DND-41 (cell line): ENCODE results near the gene PNKD.

Source experiments
- ATAC-seq: fragments of 200-7000 bp; cut with Tn5 transposase; 3 replicates; pipeline ENCODE4 v1.9.1; 2021; ENCODE audit warnings: low read depth; ENCODE audit not compliant: insufficient read depth
- DNase-seq: peaks from one replicate; pipeline ENCODE4 v3.0.0-alpha.2; 2020
- H2AFZ ChIP-seq: 2 replicates; pipeline ENCODE4 v1.6.0; 2012; ENCODE audit warnings: low read depth, low read length
- H3K27ac ChIP-seq: 2 replicates; pipeline ENCODE4 v1.5.1; 2012; ENCODE audit warnings: low read length, inconsistent platforms
- H3K27me3 ChIP-seq: fragments of 200-600 bp; sonication (generic); 2 replicates; pipeline ENCODE4 v1.6.0; 2012; ENCODE audit warnings: low read length, mild to moderate bottlenecking, inconsistent platforms; ENCODE audit not compliant: insufficient read depth, poor library complexity
- H3K36me3 ChIP-seq: 2 replicates; pipeline ENCODE4 v1.5.1; 2012; ENCODE audit warnings: low read length, inconsistent platforms; ENCODE audit not compliant: insufficient read depth
- H3K4me1 ChIP-seq: 2 replicates; pipeline ENCODE4 v1.5.1; 2012; ENCODE audit warnings: mild to moderate bottlenecking, low read length; ENCODE audit not compliant: insufficient read depth
- H3K4me2 ChIP-seq: 2 replicates; pipeline ENCODE4 v1.6.0; 2012; ENCODE audit warnings: mild to moderate bottlenecking, moderate library complexity, low read length, inconsistent platforms; ENCODE audit not compliant: insufficient read depth
- H3K4me3 ChIP-seq, 2 experiments: fragments of 200-600 bp in 1 of 2; shearing (Covaris generic) in 1 of 2; 2 replicates each; pipeline ENCODE4 v1.5.1; 2012 to 2016; ENCODE audit warnings: inconsistent platforms in 2 of 2, low read length in 2 of 2, mild to moderate bottlenecking in 2 of 2, low read depth in 1 of 2, moderate library complexity in 1 of 2
- H3K79me2 ChIP-seq: 2 replicates; pipeline ENCODE4 v1.6.0; 2012; ENCODE audit warnings: low read length, inconsistent platforms; ENCODE audit not compliant: insufficient read depth
- H3K9ac ChIP-seq: 2 replicates; pipeline ENCODE4 v1.6.0; 2012; ENCODE audit warnings: low read depth, mild to moderate bottlenecking, inconsistent platforms, low read length, moderate library complexity
- H3K9me3 ChIP-seq: 2 replicates; pipeline ENCODE4 v1.5.1; 2012; ENCODE audit warnings: low read length, moderate library complexity, mild to moderate bottlenecking, inconsistent platforms; ENCODE audit not compliant: insufficient read depth, severe bottlenecking
- H4K20me1 ChIP-seq: 2 replicates; pipeline ENCODE4 v1.6.0; 2012; ENCODE audit warnings: low read length; ENCODE audit not compliant: insufficient read depth
- EZH2 ChIP-seq: IDR thresholded peaks from 3 replicates; pipeline ENCODE4 v1.6.1; 2012; ENCODE audit warnings: borderline replicate concordance, low read depth, mild to moderate bottlenecking, moderate library complexity, low read length, inconsistent platforms; ENCODE audit not compliant: severe bottlenecking
- TF ChIP-seq, protein P1 (sequence below): IDR thresholded peaks from 2 replicates; pipeline ENCODE4 v1.5.1; 2012; ENCODE audit warnings: borderline replicate concordance, low read length, moderate library complexity, mild to moderate bottlenecking; ENCODE audit not compliant: poor library complexity, severe bottlenecking; ENCODE audit errors: extremely low read depth

Gene PNKD

GRCh38 chr2:218260166-218260565 is 10.2 kb upstream of the PNKD start:
- no peak overlapping the region for H3K4me2 ChIP-seq
- H2AFZ ChIP-seq = no peak overlapping the region
- no peak overlapping the region for H3K4me3 ChIP-seq
- H3K4me1 ChIP-seq = peaks cover 7% of the 10 kb centered on the region; the same call in 1 of the 2 replicates
- H4K20me1 ChIP-seq = peaks cover 11% of the 10 kb centered on the region; the same call in 1 of the 2 replicates
- peaks cover 34% of the 10 kb centered on the region for H3K36me3 ChIP-seq
- no peak overlapping the region for H3K9ac ChIP-seq
- ATAC-seq = no peak
- 0 out of 2 replicates have a peak, but pooled peaks cover 2% of the 10 kb centered on the region for H3K79me2 ChIP-seq
- no peaks in the 10 kb centered on the region for H3K27me3 ChIP-seq
- no peak for DNase-seq
- TF ChIP-seq, protein P1, sequence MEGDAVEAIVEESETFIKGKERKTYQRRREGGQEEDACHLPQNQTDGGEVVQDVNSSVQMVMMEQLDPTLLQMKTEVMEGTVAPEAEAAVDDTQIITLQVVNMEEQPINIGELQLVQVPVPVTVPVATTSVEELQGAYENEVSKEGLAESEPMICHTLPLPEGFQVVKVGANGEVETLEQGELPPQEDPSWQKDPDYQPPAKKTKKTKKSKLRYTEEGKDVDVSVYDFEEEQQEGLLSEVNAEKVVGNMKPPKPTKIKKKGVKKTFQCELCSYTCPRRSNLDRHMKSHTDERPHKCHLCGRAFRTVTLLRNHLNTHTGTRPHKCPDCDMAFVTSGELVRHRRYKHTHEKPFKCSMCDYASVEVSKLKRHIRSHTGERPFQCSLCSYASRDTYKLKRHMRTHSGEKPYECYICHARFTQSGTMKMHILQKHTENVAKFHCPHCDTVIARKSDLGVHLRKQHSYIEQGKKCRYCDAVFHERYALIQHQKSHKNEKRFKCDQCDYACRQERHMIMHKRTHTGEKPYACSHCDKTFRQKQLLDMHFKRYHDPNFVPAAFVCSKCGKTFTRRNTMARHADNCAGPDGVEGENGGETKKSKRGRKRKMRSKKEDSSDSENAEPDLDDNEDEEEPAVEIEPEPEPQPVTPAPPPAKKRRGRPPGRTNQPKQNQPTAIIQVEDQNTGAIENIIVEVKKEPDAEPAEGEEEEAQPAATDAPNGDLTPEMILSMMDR = no peak
- no peak for TF ChIP-seq EZH2
- H3K9me3 ChIP-seq = no peaks in the 10 kb centered on the region
- H3K27ac ChIP-seq = no peak overlapping the region

DNA sequence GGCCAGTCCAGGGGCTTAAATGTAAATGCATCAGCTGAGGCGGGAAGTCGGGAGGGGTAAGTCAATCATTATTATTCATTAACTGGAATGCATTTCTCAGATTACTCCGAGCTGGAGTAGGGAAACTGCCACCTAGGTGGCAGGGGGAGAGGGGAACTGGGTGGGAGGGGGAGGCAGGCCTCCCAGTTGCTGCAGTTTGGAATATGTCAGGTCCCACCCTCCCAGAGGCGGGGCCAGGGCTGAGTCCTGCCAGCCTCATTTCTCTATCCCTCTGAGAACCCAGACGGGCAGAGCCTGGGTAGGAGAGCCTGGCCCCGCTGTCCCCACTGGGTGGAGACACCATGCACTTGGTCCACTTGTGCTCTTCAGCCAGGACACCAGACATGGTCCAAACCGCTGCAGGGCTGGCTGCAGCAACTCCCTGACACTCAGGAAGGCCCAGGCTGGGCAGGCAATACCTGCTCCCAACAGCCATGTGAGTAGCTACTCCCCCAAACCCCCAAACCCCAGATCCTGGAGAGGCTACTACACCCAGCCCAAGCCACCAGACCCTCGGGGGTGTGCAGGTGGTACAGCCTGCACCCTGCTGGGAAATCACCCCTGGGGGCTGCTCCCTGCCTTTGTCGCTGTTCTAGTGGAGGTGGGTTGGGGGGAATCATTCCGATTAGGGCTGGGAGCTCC is 9.4 kb upstream of the PNKD start, which contains the start of gene GPBAR1:
TSS of gene GPBAR1 (plus strand) at position 274 of the 681 bp plus-strand sequence. CDS start 1,710 bp downstream, outside the sequence.
- no peak for TF ChIP-seq EZH2
- TF ChIP-seq, protein P1 = no peak
- DNase-seq = no peak
- Histone ChIP-seq H3K4me3 (no peak within 1 kb of the TSS), H2AFZ (no peak within 1 kb of the TSS), H3K79me2 (0 out of 2 replicates have a peak, but pooled peaks cover 2% of the 10 kb centered on the region), H4K20me1 (peaks cover 18% of the 10 kb centered on the region), H3K4me1 (peaks cover 7% of the 10 kb centered on the region; the same call in 1 of the 2 replicates), H3K4me2 (no peak within 1 kb of the TSS), H3K9me3 (no peaks in the 10 kb centered on the region), H3K27me3 (no peaks in the 10 kb centered on the region), H3K27ac (no peak within 1 kb of the TSS), H3K36me3 (peaks cover 34% of the 10 kb centered on the region), H3K9ac (no peak within 1 kb of the TSS)
- no peak for ATAC-seq

DNA sequence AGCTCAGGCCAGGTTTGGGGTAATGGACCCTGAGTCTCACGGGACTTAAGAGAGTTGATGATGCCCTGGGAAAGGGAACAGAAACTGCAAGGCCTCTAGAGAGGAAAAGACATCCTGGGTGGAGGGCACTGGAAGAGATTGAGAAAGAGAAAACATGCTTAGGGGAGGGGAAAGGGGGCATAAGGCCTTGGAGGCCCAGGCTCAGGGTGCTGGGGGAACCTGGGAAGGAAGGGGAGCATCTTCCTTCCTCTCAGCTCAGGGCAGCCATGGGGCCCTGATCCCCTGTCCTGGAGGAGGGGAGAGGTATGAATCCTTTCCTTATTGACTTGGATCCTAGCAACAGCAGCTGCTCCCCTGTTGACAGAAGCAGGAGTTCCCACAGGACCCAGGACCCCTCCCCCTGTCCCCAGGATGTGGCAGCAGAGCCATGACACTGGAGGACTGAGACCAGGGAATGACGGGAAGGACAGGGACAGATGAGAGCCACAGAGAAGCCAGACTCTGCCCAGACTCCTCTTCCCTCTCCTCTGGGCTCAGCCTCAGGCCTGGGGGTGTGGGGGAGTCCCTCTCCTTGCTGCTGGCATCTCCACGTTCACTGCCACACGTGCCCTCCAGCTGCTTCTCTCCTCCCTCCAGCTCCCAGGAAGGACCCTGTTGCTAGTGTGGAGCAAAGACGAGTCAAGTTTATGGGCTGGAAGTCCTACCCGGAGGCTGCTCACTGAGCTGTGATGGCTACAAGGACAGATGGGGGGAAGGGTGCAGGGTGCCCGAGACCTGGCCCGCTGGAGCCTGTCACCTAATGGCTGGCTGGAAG is 8.7 kb upstream of the PNKD start:
- Histone ChIP-seq H3K9ac (no peak overlapping the region), H3K27me3 (no peaks in the 10 kb centered on the region), H3K4me1 (peaks cover 7% of the 10 kb centered on the region; the same call in 1 of the 2 replicates), H3K4me3 (no peak overlapping the region), H3K27ac (no peak overlapping the region), H3K4me2 (no peak overlapping the region), H3K9me3 (no peaks in the 10 kb centered on the region), H2AFZ (no peak overlapping the region), H3K79me2 (0 out of 2 replicates have a peak, but pooled peaks cover 2% of the 10 kb centered on the region), H3K36me3 (peaks cover 38% of the 10 kb centered on the region), H4K20me1 (peaks cover 19% of the 10 kb centered on the region)
- ATAC-seq (no peak), DNase-seq (no peak)
- no peak for TF ChIP-seq EZH2
- TF ChIP-seq, protein P1 = no peak
